Kidney epithelial cell (primary cell): ENCODE measurements around the gene ADGRG7. TPM values are rescaled to one million over a fixed set of nuclear protein-coding genes. Genes with fewer than 3 reads are reported as not detected.
"Not testable (repeated sequence)": the region's sequence is repeated elsewhere in the genome, so short reads cannot be mapped to it uniquely, and the experiment has no call there.

Experiments used
- DNase-seq: peaks from one replicate; pipeline ENCODE4 v3.0.0-alpha.2; 2010; ENCODE audit warnings: low read depth
- H3K27me3 ChIP-seq: 2 replicates; pipeline ENCODE4 v1.6.0; 2011; ENCODE audit warnings: low read length; ENCODE audit not compliant: control insufficient read depth, insufficient read depth
- H3K36me3 ChIP-seq: 2 replicates; pipeline ENCODE4 v1.5.1; 2011; ENCODE audit warnings: low read length; ENCODE audit not compliant: control insufficient read depth, insufficient read depth
- H3K4me3 ChIP-seq: 2 replicates; pipeline ENCODE4 v1.5.1; 2011; ENCODE audit warnings: low read depth, mild to moderate bottlenecking, control low read depth, low read length
- total RNA-seq: library from RNA; depleted of rRNA; stranded (reverse); fragments of >200 nt; gene quantifications from 2 replicates; pipeline ENCODE4 v1.2.3, GENCODE V29; 2015
- TF ChIP-seq, protein P1 (sequence below): IDR thresholded peaks from 2 replicates; pipeline ENCODE4 v1.5.1; 2011; ENCODE audit warnings: mild to moderate bottlenecking, moderate library complexity, low read length, control low read depth, inconsistent platforms; ENCODE audit not compliant: insufficient read depth, poor library complexity, severe bottlenecking

The ADGRG7 gene
- total RNA-seq, 1 donor from 2014 or later: not detected

DNA sequence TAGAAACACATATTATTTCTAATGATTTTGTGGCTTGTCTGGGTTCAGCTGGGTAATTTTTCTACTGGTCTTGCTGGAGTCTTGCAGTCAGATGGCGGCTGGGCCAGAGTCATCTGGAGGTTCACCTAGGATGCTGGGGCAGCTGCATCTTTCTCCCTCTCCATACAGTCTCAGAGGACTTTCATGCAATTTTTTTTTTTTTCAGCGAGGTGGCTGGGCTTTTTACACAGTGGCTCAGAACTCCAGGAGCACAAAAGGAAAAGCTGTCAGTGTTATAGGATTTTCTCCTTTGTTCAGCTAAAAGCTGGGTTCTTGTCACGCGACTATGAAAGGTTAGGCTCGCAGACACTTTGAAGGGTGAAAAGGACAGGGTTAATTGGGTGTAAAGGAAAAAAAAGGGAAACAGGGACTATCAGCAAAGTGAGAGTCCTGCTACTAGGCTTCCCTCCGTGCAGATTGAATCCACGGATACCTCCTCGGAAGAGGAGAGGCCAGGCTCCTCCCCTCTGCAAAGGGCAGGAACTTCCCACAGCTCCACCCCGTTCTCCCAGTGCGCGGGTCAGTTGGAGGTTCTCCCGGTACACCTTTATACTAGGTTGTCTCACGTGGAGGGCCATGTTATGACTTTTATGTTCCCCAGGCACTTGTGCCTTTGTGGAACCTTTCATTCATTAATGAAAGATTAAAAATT, 44.3 kb downstream of the ADGRG7 start:
- Histone ChIP-seq H3K4me3 (no peak overlapping the region), H3K36me3 (no peaks in the 10 kb centered on the region), H3K27me3 (no peaks in the 10 kb centered on the region)
- TF ChIP-seq, protein P1, sequence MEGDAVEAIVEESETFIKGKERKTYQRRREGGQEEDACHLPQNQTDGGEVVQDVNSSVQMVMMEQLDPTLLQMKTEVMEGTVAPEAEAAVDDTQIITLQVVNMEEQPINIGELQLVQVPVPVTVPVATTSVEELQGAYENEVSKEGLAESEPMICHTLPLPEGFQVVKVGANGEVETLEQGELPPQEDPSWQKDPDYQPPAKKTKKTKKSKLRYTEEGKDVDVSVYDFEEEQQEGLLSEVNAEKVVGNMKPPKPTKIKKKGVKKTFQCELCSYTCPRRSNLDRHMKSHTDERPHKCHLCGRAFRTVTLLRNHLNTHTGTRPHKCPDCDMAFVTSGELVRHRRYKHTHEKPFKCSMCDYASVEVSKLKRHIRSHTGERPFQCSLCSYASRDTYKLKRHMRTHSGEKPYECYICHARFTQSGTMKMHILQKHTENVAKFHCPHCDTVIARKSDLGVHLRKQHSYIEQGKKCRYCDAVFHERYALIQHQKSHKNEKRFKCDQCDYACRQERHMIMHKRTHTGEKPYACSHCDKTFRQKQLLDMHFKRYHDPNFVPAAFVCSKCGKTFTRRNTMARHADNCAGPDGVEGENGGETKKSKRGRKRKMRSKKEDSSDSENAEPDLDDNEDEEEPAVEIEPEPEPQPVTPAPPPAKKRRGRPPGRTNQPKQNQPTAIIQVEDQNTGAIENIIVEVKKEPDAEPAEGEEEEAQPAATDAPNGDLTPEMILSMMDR: no peak
- no peak for DNase-seq

DNA sequence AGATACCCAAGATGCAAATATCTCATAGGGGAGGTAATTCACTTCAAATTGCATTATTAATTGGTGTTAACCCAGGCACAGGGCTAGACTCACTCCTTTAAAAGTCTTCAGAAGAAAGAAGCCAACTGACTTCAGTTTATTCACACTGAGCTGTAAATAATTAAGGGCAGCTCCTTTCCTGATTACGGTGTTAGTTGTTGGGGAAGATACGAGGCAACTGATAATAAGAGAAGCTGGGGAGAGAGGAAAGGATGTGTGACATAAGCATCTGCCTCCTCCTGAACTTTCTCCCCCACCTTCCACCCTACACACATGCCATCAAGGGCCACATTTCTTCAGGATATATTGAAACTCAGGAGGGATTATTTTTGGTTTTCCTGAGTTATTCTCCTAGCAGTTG, 47.5 kb downstream of the ADGRG7 start:
- TF ChIP-seq, protein P1: no peak
- DNase-seq: no peak
- H3K36me3 ChIP-seq: no peaks in the 10 kb centered on the region

DNA sequence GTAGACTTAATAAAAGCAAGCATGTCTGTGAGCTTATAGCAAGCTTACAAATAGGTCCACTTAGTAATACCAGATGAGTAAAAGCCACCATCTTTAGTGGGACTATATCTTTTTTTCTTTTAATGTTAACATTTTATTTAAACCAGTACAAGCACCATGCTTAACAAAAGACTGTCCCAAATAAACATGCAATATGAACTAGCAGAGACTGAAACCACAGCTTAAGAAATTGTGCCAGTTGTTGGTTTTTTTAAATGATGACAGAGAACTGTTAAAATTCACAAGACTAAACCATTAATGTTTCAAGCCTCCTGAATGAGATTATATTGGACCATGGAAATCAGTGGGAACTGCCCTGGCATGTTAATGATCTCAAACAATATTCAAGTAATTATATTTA, 51.9 kb downstream of the ADGRG7 start:
- not testable (repeated sequence) for H3K36me3 ChIP-seq, DNase-seq, H3K4me3 ChIP-seq, H3K27me3 ChIP-seq

More for the DNA sequence above, 47.5 kb downstream of the ADGRG7 start:
- Histone ChIP-seq H3K4me3 (no peak overlapping the region), H3K27me3 (no peaks in the 10 kb centered on the region)

DNA sequence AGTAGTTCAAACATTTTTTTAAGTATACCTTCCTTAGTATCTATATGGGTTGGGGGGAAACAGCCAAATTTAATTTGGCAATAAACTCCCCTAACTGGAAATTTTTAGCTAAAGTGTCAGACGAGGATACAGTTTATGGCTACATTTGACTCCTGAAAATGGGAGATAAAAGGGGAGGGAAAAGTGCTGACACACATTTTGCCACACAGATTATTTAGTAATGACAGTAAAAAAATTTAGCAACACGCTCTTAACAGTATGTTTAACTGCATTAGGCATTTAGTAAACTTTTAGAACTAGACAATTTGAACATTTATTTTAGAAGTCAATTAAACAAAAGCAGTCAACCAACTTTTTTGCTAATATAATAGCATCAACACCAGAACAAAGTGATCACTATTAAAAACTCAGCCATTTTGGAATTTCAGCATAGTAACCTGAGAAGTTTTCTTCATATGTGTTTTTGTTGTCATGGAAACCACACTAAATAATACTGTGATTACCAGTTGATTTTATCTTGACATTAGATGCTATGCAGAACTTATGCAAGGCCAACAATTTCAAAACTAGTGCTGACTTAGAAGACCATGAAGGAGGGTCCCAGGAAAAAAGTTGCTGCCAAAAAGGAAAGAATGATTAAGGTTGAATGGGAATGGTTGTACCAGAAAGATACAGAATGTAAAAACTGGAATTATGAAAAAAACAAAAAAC, 52.9 kb downstream of the ADGRG7 start:
- TF ChIP-seq, protein P1: no peak
- DNase-seq: no peak
- H3K36me3 ChIP-seq: no peaks in the 10 kb centered on the region
- no peak overlapping the region for H3K4me3 ChIP-seq
- no peaks in the 10 kb centered on the region for H3K27me3 ChIP-seq

DNA sequence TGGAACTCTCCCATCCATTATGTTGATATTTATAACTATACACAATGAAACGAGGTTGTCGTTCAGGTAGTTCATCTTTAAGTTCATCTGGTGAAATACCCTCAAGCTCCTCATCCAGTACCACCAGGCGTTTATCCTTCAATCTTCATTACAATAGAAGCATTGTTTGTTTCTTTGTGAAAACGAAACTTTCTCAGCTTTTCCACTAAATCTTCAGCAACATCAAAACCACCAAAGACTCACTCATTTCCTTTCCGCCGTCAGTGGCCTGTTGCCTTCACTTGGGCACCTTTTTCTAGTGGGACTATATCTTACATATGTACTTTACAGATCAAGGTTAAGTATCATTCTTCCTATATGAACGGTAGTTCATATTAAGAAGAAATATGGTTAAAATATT, 55.8 kb downstream of the ADGRG7 start:
- TF ChIP-seq, protein P1: no peak
- Histone ChIP-seq H3K4me3 (no peak overlapping the region), H3K36me3 (no peaks in the 10 kb centered on the region), H3K27me3 (no peaks in the 10 kb centered on the region)
- no peak for DNase-seq

DNA sequence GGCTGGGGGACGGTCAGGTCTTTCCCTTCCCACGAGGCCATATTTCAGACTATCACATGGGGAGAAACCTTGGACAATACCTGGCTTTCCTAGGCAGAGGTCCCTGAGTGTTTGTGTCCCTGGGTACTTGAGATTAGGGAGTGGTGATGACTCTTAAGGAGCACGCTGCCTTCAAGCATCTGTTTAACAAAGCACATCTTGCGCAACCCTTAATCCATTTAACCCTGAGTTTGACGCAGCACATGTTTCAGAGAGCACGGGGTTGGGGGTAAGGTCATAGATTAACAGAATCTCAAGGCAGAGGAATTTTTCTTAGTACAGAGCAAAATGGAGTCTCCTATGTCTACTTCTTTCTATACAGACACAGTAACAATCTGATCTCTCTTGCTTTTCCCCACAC, 57.3 kb downstream of the ADGRG7 start:
- H3K36me3 ChIP-seq, H3K4me3 ChIP-seq, H3K27me3 ChIP-seq, DNase-seq: not testable (repeated sequence)

DNA sequence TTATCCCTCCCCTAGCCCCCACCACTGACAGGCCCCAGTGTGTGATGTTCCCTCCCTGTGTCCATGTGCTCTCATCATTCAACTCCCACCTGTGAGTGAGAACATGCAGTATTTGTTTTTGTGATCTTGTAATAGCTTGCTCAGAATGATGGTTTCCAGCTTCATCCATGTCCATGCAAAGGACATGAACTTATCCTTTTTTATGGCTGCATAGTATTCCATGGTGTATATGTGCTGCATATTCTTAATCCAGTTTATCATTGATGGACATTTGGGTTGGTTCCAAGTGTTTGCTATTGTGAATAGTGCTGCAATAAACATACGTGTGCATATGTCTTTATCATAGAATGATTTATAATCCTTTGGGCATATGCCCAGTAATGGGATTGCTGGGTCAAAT, 57.9 kb downstream of the ADGRG7 start:
- not testable (repeated sequence) for H3K36me3 ChIP-seq, DNase-seq, H3K27me3 ChIP-seq, H3K4me3 ChIP-seq

DNA sequence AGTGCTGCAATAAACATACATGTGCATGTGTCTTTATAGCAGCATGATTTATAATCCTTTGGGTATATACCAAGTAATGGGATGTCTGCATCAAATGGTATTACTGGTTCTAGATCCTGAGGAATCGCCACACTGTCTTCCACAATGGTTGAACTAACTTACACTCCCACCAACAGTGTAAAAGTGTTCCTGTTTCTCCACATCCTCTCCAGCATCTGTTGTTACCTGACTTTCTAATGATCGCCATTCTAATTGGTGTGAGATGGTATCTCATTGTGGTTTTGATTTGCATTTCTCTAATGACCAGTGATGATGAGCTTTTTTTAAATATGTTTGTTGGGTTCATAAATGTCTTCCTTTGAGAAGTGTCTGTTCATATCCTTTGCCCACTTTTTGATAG, 61.6 kb downstream of the ADGRG7 start:
- H3K4me3 ChIP-seq, DNase-seq, H3K36me3 ChIP-seq, H3K27me3 ChIP-seq: not testable (repeated sequence)
